Tibial nerve (tissue), 4 donors: ENCODE data around the gene TENM4. TPM values are rescaled to one million over a fixed set of nuclear protein-coding genes. Genes with fewer than 3 reads are reported as not detected.
"Not testable (repeated sequence)": the region's sequence is repeated elsewhere in the genome, so short reads cannot be mapped to it uniquely, and the experiment has no call there.

Experiments used
- DNase-seq, 2 donors: peaks; one replicate each; pipeline ENCODE4 v3.0.0-alpha.2; 2019; ENCODE audit warnings: low spot score in 2 of 2
- H3K27ac ChIP-seq, 4 donors: fragments of 200-600 bp; sonication (generic) in 3 of 4; one replicate each; pipeline ENCODE4 v1.5.1; 2017 to 2019; ENCODE audit warnings: mild to moderate bottlenecking in 1 of 4
- H3K27me3 ChIP-seq, 2 donors: fragments of 200-600 bp; sonication (generic) in 1 of 2; one replicate each; pipeline versions ENCODE4 v1.5.1 to v1.6.0; 2017 to 2019
- H3K36me3 ChIP-seq, 3 donors: fragments of 200-600 bp; sonication (generic); one replicate each; pipeline ENCODE4 v1.5.1; 2018 to 2019
- H3K4me1 ChIP-seq, 4 donors: fragments of 200-600 bp; sonication (generic) in 3 of 4; one replicate each; pipeline ENCODE4 v1.5.1; 2017 to 2019
- H3K4me3 ChIP-seq, 4 donors: fragments of 200-600 bp; sonication (generic) in 3 of 4; one replicate each; pipeline ENCODE4 v1.5.1; 2017 to 2019; ENCODE audit warnings: mild to moderate bottlenecking in 1 of 4, moderate library complexity in 1 of 4
- H3K9me3 ChIP-seq, 4 donors: fragments of 200-600 bp; sonication (generic) in 3 of 4; one replicate each; pipeline ENCODE4 v1.5.1; 2017 to 2019
- CTCF ChIP-seq, 5 experiments: fragments of 200-600 bp in 3 of 5; fragments of 450-650 bp in 2 of 5; sonication (generic) in 3 of 5; IDR thresholded peaks; one replicate each; pipeline ENCODE4 v1.5.1; 2016 to 2019; ENCODE audit warnings: antibody characterized with exemption in 5 of 5, mild to moderate bottlenecking in 3 of 5, moderate library complexity in 2 of 5
- EP300 ChIP-seq, 2 donors: sonication (generic); formaldehyde crosslinking; IDR thresholded peaks; one replicate each; pipeline ENCODE4 v1.6.1; 2017; ENCODE audit warnings: antibody characterized with exemption in 2 of 2, mild to moderate bottlenecking in 1 of 2
- POLR2A ChIP-seq, 2 donors: fragments of 450-650 bp; IDR thresholded peaks; one replicate each; pipeline ENCODE4 v1.6.1; 2017; ENCODE audit warnings: antibody characterized with exemption in 2 of 2, mild to moderate bottlenecking in 2 of 2, moderate library complexity in 2 of 2
- WGBS, 2 donors: methylation state at CpG; one replicate each; pipeline ENCODE4 v1.1.5; 2018; 5-methylcytosine and 5-hydroxymethylcytosine counted together
- total RNA-seq, 4 donors: library from RNA; depleted of rRNA; stranded (reverse); fragments of >200 nt; gene quantifications; one replicate each; pipeline ENCODE4 v1.1.0, GENCODE V29; 2016

The TENM4 gene
- total RNA-seq, 4 donors from 2014 or later: 15.3 to 36.3 (median 19.6) TPM

- TF ChIP-seq POLR2A (IDR thresholded peaks at IDR 0.05) (no peak), EP300 (IDR thresholded peaks at IDR 0.05) (no peak), CTCF (IDR thresholded peaks at IDR 0.05) (no peak)
- Histone ChIP-seq H3K4me3 (no peak overlapping the region), H3K36me3 (no peaks in the 10 kb centered on the region), H3K9me3 (peaks cover 0 to 8% (median 0%) of the 10 kb centered on the region in 4 donors), H3K27ac (no peak overlapping the region), H3K27me3 (no peaks in the 10 kb centered on the region), H3K4me1 (no peaks in the 10 kb centered on the region)
- 91 to 96% methylated on average over 7 of the region's 7 CpGs for WGBS, 2 donors
- no peak for DNase-seq
Measured at GRCh38 chr11:79198203-79198897, 242.5 kb downstream of the TENM4 start.

GRCh38 chr11:79196950-79197349, 243.9 kb downstream of the TENM4 start:
- 90 to 94% methylated on average over 4 of the region's 4 CpGs for WGBS, 2 donors

GRCh38 chr11:79195209-79195608, 245.6 kb downstream of the TENM4 start:
- no peaks in the 10 kb centered on the region for H3K36me3 ChIP-seq
- no peak for TF ChIP-seq CTCF (IDR thresholded peaks at IDR 0.05)
- no peak for TF ChIP-seq POLR2A (IDR thresholded peaks at IDR 0.05)
- no peak for TF ChIP-seq EP300 (IDR thresholded peaks at IDR 0.05)
- 95 to 98% methylated on average over 4 of the region's 4 CpGs for WGBS, 2 donors

More at GRCh38 chr11:79196950-79197349, 243.9 kb downstream of the TENM4 start:
- no peaks in the 10 kb centered on the region for H3K36me3 ChIP-seq
- no peak overlapping the region for H3K27ac ChIP-seq
- DNase-seq: no peak
- TF ChIP-seq POLR2A (IDR thresholded peaks at IDR 0.05) (no peak), EP300 (IDR thresholded peaks at IDR 0.05) (no peak), CTCF (IDR thresholded peaks at IDR 0.05) (no peak)
- H3K4me1 ChIP-seq: no peaks in the 10 kb centered on the region
- no peaks in the 10 kb centered on the region for H3K27me3 ChIP-seq
- no peak overlapping the region for H3K4me3 ChIP-seq
- H3K9me3 ChIP-seq: peaks cover 0 to 8% (median 0%) of the 10 kb centered on the region in 4 donors

GRCh38 chr11:79193663-79194310, 247.0 kb downstream of the TENM4 start:
- no peaks in the 10 kb centered on the region for H3K9me3 ChIP-seq
- 83 to 89% methylated on average over 7 of the region's 7 CpGs for WGBS, 2 donors
- no peaks in the 10 kb centered on the region for H3K36me3 ChIP-seq
- H3K27me3 ChIP-seq: no peaks in the 10 kb centered on the region
- H3K27ac ChIP-seq: no peak overlapping the region
- DNase-seq: no peak
- no peak overlapping the region for H3K4me3 ChIP-seq
- TF ChIP-seq CTCF (IDR thresholded peaks at IDR 0.05) (no peak), EP300 (IDR thresholded peaks at IDR 0.05) (no peak), POLR2A (IDR thresholded peaks at IDR 0.05) (no peak)
- no peaks in the 10 kb centered on the region for H3K4me1 ChIP-seq

More at GRCh38 chr11:79195209-79195608, 245.6 kb downstream of the TENM4 start:
- no peak overlapping the region for H3K27ac ChIP-seq
- H3K27me3 ChIP-seq: no peaks in the 10 kb centered on the region
- no peak for DNase-seq
- peaks cover 0 to under 1% (median 0%) of the 10 kb centered on the region in 4 donors for H3K9me3 ChIP-seq
- H3K4me1 ChIP-seq: no peaks in the 10 kb centered on the region
- no peak overlapping the region for H3K4me3 ChIP-seq

GRCh38 chr11:79192836-79193235, 248.0 kb downstream of the TENM4 start:
- 67 to 72% methylated on average over 2 of the region's 2 CpGs for WGBS, 2 donors
- H3K4me1 ChIP-seq: no peaks in the 10 kb centered on the region
- no peak for DNase-seq
- no peaks in the 10 kb centered on the region for H3K36me3 ChIP-seq
- no peaks in the 10 kb centered on the region for H3K27me3 ChIP-seq
- H3K4me3 ChIP-seq: no peak overlapping the region
- H3K27ac ChIP-seq: no peak overlapping the region
- peaks cover 0 to 4% (median under 1%) of the 10 kb centered on the region in 4 donors for H3K9me3 ChIP-seq
- no peak for TF ChIP-seq EP300 (IDR thresholded peaks at IDR 0.05)
- no peak for TF ChIP-seq POLR2A (IDR thresholded peaks at IDR 0.05)
- no peak for TF ChIP-seq CTCF (IDR thresholded peaks at IDR 0.05)

- WGBS, 2 donors: 96% methylated on average over 16 of the region's 29 CpGs; no CpG with 5 or more reads in 1 of the 2 donors
- H3K27ac ChIP-seq, H3K36me3 ChIP-seq, DNase-seq, H3K4me3 ChIP-seq, H3K4me1 ChIP-seq, H3K27me3 ChIP-seq: not testable (repeated sequence)
- H3K9me3 ChIP-seq: peaks cover 0 to 13% (median 1%) of the 10 kb centered on the region in 4 donors
Measured at GRCh38 chr11:79191716-79192115, 249.1 kb downstream of the TENM4 start.

GRCh38 chr11:79190553-79190952, 250.3 kb downstream of the TENM4 start:
- H3K9me3 ChIP-seq: peaks cover 0 to 13% (median 1%) of the 10 kb centered on the region in 4 donors
- DNase-seq, H3K27me3 ChIP-seq, H3K27ac ChIP-seq, H3K4me1 ChIP-seq, H3K4me3 ChIP-seq, H3K36me3 ChIP-seq: not testable (repeated sequence)
- 82 to 90% methylated on average over 7 to 8 of the region's 10 CpGs for WGBS, 2 donors
